Stimulated activated CD4-positive, alpha-beta T cell treated with anti-CD3 and anti-CD28 coated beads, TNF-alpha, amount 100 ng/mL, for 48 hours (primary cell): Measurements from ENCODE around the gene SNX7.

ENCODE experiments used
- DNase-seq, 3 donors: peaks; one replicate each; pipeline ENCODE4 v3.0.0-alpha.2; 2020; ENCODE audit warnings: low read depth in 3 of 3

The SNX7 gene

GRCh38 chr1:98661544-98662355 lies at the start of gene SNX7:
TSS of gene SNX7 (plus strand) at chr1:98661721. CDS start at chr1:98661732, 11 bp downstream.
- no peak for DNase-seq

- no peak for DNase-seq
These were observed 24.2 kb upstream of the SNX7 start for GRCh38 chr1:98637316-98637715.

- no peak for DNase-seq
These were observed 23.3 kb upstream of the SNX7 start for GRCh38 chr1:98638185-98638584.

- no peak for DNase-seq
These were observed 17.0 kb upstream of the SNX7 start for GRCh38 chr1:98644510-98644909.

- no peak for DNase-seq
These were observed 10.3 kb upstream of the SNX7 start for GRCh38 chr1:98651116-98651632.

GRCh38 chr1:98653123-98653522 lies 8.4 kb upstream of the SNX7 start:
- no peak for DNase-seq

GRCh38 chr1:98659879-98660278 lies 1.6 kb upstream of the SNX7 start:
- DNase-seq, result no peak

GRCh38 chr1:98660940-98661543 lies 479 bp upstream of the SNX7 start:
- DNase-seq, result no peak

GRCh38 chr1:98662356-98662670 lies 792 bp downstream of the SNX7 start:
- no peak for DNase-seq

- no peak for DNase-seq
These were observed 7.2 kb downstream of the SNX7 start for GRCh38 chr1:98668733-98669132.

- DNase-seq, result no peak
These were observed 8.1 kb downstream of the SNX7 start for GRCh38 chr1:98669355-98670296.

- DNase-seq, result no peak
These were observed 10.7 kb downstream of the SNX7 start for GRCh38 chr1:98672189-98672588.

GRCh38 chr1:98674075-98674781 lies 12.7 kb downstream of the SNX7 start:
- no peak for DNase-seq

GRCh38 chr1:98675282-98675681 lies 13.8 kb downstream of the SNX7 start:
- no peak for DNase-seq

GRCh38 chr1:98677288-98677687 lies 15.8 kb downstream of the SNX7 start:
- DNase-seq, result no peak

GRCh38 chr1:98681812-98682211 lies 20.3 kb downstream of the SNX7 start:
- no peak for DNase-seq

GRCh38 chr1:98688110-98688739 lies 26.7 kb downstream of the SNX7 start:
- DNase-seq, result no peak

GRCh38 chr1:98690576-98690975 lies 29.1 kb downstream of the SNX7 start:
- no peak for DNase-seq

- DNase-seq, result no peak
These were observed 31.0 kb downstream of the SNX7 start for GRCh38 chr1:98692482-98692881.

GRCh38 chr1:98693385-98693784 lies 31.9 kb downstream of the SNX7 start:
- DNase-seq, result no peak

GRCh38 chr1:98696077-98696476 lies 34.6 kb downstream of the SNX7 start:
- no peak for DNase-seq
